ENCODE data around the gene SIDT1. TPM values are rescaled to one million over a fixed set of nuclear protein-coding genes. Genes with fewer than 3 reads are reported as not detected.

The SIDT1 gene
- total and polyA plus RNA-seq, 2 donors (not counting 1 experiment from before 2014, with no cell fraction given) = 53.2 to 84.4 TPM

DNA sequence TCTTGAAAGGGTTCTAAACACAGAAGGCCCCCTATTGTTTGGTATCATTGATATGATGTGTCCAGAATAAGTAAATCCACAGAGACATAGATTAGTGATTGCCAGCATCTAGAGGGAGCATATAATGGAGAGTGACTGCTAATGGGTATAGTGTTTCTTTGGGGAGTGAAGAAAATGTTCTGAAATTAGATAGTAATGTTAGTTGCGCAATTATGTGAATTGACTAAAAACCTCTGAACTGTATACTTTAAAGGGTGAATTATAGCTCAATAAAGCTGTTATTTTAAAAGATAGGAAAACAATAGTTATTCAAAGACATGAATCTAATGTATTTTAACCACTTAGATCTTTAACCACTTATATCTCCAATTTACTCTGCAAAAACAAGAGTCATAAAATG lies 23.4 kb upstream of the SIDT1 start:
- Mint-ChIP-seq H3K27ac (no peak overlapping the region), H3K9me3 (ENCODE audit: insufficient read depth) (no peaks in the 10 kb centered on the region), H3K4me3 (no peak overlapping the region), H3K4me1 (peaks cover 7% of the 10 kb centered on the region), H3K27me3 (no peaks in the 10 kb centered on the region)
- no peaks in the 10 kb centered on the region for H3K9me3 ChIP-seq (ENCODE audit: control extremely low read depth in 1 of 3, control insufficient read depth in 2 of 3, insufficient read depth in 1 of 3, low read length in 2 of 3)
- peaks cover 37% of the 10 kb centered on the region for H3K79me2 ChIP-seq (ENCODE audit: control insufficient read depth, insufficient read depth, low read length)
- H4K20me1 ChIP-seq (ENCODE audit: control insufficient read depth, insufficient read depth, low read length, poor library complexity, severe bottlenecking) = no peaks in the 10 kb centered on the region
- no CpG with 5 or more reads among the region's 1 CpG for WGBS (ENCODE audit: insufficient coverage)
- ATAC-seq (ENCODE audit: low read depth) (no peak), DNase-seq (no peak)
- peaks cover 0 to 2% of the 10 kb centered on the region in 2 experiments for H3K36me3 ChIP-seq (replicated peaks in 1 of 2; ENCODE audit: control extremely low read depth in 1 of 2, control insufficient read depth in 1 of 2, extremely low read depth in 1 of 2, insufficient read depth in 2 of 2, low read length in 1 of 2)
- peaks cover 2 to 3% of the 10 kb centered on the region in 2 donors for H3K4me1 ChIP-seq (ENCODE audit: control insufficient read depth in 2 of 2, insufficient read depth in 2 of 2, low read length in 2 of 2)
- no peaks in the 10 kb centered on the region for H3K27me3 ChIP-seq (replicated peaks in 1 of 4; ENCODE audit: control extremely low read depth in 1 of 4, control insufficient read depth in 3 of 4, insufficient read depth in 4 of 4, low read length in 3 of 4)
- ChIA-PET CTCF (interaction anchor here (1.2 kb wide), 1 partner anchor 13 kb away, joined by 3 read pairs; no protein-coding TSS in a partner anchor), POLR2A (interaction anchor here (0.5 kb wide), 1 partner anchor 1129 kb away, joined by 3 read pairs; no protein-coding TSS in a partner anchor)
- no peak overlapping the region for H3K4me3 ChIP-seq (ENCODE audit: control extremely low read depth in 1 of 5, extremely low read depth in 1 of 5, insufficient read depth in 1 of 5, low read depth in 2 of 5, low read length in 4 of 5)
- H3K4me2 ChIP-seq (replicated peaks; ENCODE audit: low read depth, low read length, poor library complexity, severe bottlenecking) = no peak overlapping the region
- no peak overlapping the region for H2AFZ ChIP-seq (ENCODE audit: insufficient read depth, low read depth, low read length, poor library complexity, severe bottlenecking)
- H3K27ac ChIP-seq (ENCODE audit: low read length in 2 of 2) = no peak overlapping the region
- intact Hi-C loops (cut with micrococcal nuclease) = no loop called here
- TF ChIP-seq, protein P1, sequence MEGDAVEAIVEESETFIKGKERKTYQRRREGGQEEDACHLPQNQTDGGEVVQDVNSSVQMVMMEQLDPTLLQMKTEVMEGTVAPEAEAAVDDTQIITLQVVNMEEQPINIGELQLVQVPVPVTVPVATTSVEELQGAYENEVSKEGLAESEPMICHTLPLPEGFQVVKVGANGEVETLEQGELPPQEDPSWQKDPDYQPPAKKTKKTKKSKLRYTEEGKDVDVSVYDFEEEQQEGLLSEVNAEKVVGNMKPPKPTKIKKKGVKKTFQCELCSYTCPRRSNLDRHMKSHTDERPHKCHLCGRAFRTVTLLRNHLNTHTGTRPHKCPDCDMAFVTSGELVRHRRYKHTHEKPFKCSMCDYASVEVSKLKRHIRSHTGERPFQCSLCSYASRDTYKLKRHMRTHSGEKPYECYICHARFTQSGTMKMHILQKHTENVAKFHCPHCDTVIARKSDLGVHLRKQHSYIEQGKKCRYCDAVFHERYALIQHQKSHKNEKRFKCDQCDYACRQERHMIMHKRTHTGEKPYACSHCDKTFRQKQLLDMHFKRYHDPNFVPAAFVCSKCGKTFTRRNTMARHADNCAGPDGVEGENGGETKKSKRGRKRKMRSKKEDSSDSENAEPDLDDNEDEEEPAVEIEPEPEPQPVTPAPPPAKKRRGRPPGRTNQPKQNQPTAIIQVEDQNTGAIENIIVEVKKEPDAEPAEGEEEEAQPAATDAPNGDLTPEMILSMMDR (IDR thresholded peaks at IDR 0.05) = no peak
- no peak for TF ChIP-seq EZH2 (IDR thresholded peaks at IDR 0.05; ENCODE audit: borderline replicate concordance, insufficient read depth, low read depth, low read length, poor library complexity, severe bottlenecking)
- H3K9ac ChIP-seq (ENCODE audit: low read length) = no peak overlapping the region

DNA sequence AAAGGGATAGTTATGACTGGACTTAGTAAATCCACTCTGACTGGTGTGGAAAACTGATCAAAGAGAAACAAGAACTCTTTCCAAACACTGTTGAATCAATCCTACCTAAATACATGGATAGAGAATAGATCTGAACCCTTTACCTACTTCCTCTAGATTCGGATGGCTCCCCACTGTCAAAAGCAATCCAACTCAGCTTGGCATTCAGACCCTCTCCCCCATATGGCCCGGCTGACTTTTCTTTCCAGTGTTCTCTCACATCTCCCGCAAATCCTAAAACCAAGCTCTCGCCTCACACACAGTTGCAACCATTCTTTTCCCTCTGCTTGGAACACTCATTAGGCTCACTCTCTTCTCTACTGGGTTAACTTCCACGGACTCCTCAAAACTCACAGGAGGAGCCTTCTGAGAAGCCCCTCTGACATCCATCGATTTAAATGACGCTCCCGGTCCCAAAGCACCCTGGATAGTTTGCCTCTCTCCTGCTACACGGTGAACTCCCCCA lies 18.0 kb upstream of the SIDT1 start:
- Mint-ChIP-seq H3K27me3 (peaks cover 23% of the 10 kb centered on the region), H3K4me3 (no peak overlapping the region), H3K9me3 (ENCODE audit: insufficient read depth) (no peaks in the 10 kb centered on the region), H3K27ac (no peak overlapping the region), H3K4me1 (peaks cover 14% of the 10 kb centered on the region)
- no peak for DNase-seq
- no peak for ATAC-seq (ENCODE audit: low read depth)
- Histone ChIP-seq H3K9ac (ENCODE audit: low read length) (peak overlapping the region; percentile 92), H3K9me3 (ENCODE audit: control extremely low read depth in 1 of 3, control insufficient read depth in 2 of 3, insufficient read depth in 1 of 3, low read length in 2 of 3) (no peaks in the 10 kb centered on the region), H4K20me1 (ENCODE audit: control insufficient read depth, insufficient read depth, low read length, poor library complexity, severe bottlenecking) (no peaks in the 10 kb centered on the region), H3K4me3 (ENCODE audit: control extremely low read depth in 1 of 5, extremely low read depth in 1 of 5, insufficient read depth in 1 of 5, low read depth in 2 of 5, low read length in 4 of 5) (peak overlapping the region; percentile 46 to 98 (median 92)), H3K4me1 (ENCODE audit: control insufficient read depth in 2 of 2, insufficient read depth in 2 of 2, low read length in 2 of 2) (peaks cover 12 to 17% of the 10 kb centered on the region in 2 donors), H3K4me2 (replicated peaks; ENCODE audit: low read depth, low read length, poor library complexity, severe bottlenecking) (peak overlapping the region; percentile 87), H3K36me3 (replicated peaks in 1 of 2; ENCODE audit: control extremely low read depth in 1 of 2, control insufficient read depth in 1 of 2, extremely low read depth in 1 of 2, insufficient read depth in 2 of 2, low read length in 1 of 2) (no peaks in the 10 kb centered on the region), H3K27me3 (replicated peaks in 1 of 4; ENCODE audit: control extremely low read depth in 1 of 4, control insufficient read depth in 3 of 4, insufficient read depth in 4 of 4, low read length in 3 of 4) (peaks cover 0 to 14% (median 4%) of the 10 kb centered on the region in 4 experiments), H2AFZ (ENCODE audit: insufficient read depth, low read depth, low read length, poor library complexity, severe bottlenecking) (peak overlapping the region; percentile 100), H3K27ac (ENCODE audit: low read length in 2 of 2) (peak overlapping the region; percentile 77 to 91), H3K79me2 (ENCODE audit: control insufficient read depth, insufficient read depth, low read length) (peaks cover 20% of the 10 kb centered on the region)
- ChIA-PET CTCF (interaction anchor here (0.8 to 3.5 kb wide), 10 partner anchors 16 to 419 kb away, joined by 4 to 21 read pairs (median 6); partner anchors contain the start of genes ATP6V1A and NAA50), POLR2A (interaction anchor here (0.6 to 2.0 kb wide), 6 partner anchors 17 to 385 kb away, joined by 3 to 22 read pairs (median 4); partner anchors contain the start of genes ATP6V1A, SIDT1 and USF3)
- intact Hi-C loops (cut with micrococcal nuclease) = loop anchor here (1.0 to 2.0 kb wide), 2 partner anchors 231 to 542 kb away; partner anchors contain the start of genes CCDC191 and QTRT2
- TF ChIP-seq, protein P1 (IDR thresholded peaks at IDR 0.05) = no peak
- TF ChIP-seq EZH2 (IDR thresholded peaks at IDR 0.05; ENCODE audit: borderline replicate concordance, insufficient read depth, low read depth, low read length, poor library complexity, severe bottlenecking) = no peak
- WGBS (ENCODE audit: insufficient coverage) = 1% methylated on average over 9 of the region's 9 CpGs
